SW480 (cell line): ENCODE measurements around the gene CYP27B1.

Experiments used
- DNase-seq: peaks from one replicate; pipeline ENCODE4 v3.0.0-alpha.2; 2016; ENCODE audit warnings: low spot score

The CYP27B1 gene

GRCh38 chr12:57750561-57751431 lies 16.1 kb downstream of the CYP27B1 start:
- DNase-seq: no peak

- DNase-seq: no peak
These were observed 17.8 kb downstream of the CYP27B1 start for GRCh38 chr12:57749061-57749460.

GRCh38 chr12:57746025-57746424 lies 20.9 kb downstream of the CYP27B1 start:
- no peak for DNase-seq

GRCh38 chr12:57745485-57745881 lies 21.4 kb downstream of the CYP27B1 start:
- DNase-seq: no peak

- peak; percentile 99 for DNase-seq
These were observed 21.9 kb downstream of the CYP27B1 start, which contains the start of gene TSPAN31 for GRCh38 chr12:57744777-57745484. Gene TSPAN31, plus strand, starts transcription at chr12:57745039. Its CDS starts 116 bp downstream, at chr12:57745155.

- DNase-seq: peak; percentile 72
These were observed 22.6 kb downstream of the CYP27B1 start for GRCh38 chr12:57744194-57744776.

- no peak for DNase-seq
These were observed 23.1 kb downstream of the CYP27B1 start for GRCh38 chr12:57743769-57744168.

- no peak for DNase-seq
These were observed 24.8 kb downstream of the CYP27B1 start for GRCh38 chr12:57741844-57742738.

- no peak for DNase-seq
These were observed 25.5 kb downstream of the CYP27B1 start for GRCh38 chr12:57741413-57741789.

- DNase-seq: no peak
These were observed 26.0 kb downstream of the CYP27B1 start for GRCh38 chr12:57740656-57741412.

- no peak for DNase-seq
These were observed 26.9 kb downstream of the CYP27B1 start for GRCh38 chr12:57739914-57740538.

GRCh38 chr12:57739387-57739786 lies 27.5 kb downstream of the CYP27B1 start:
- DNase-seq: no peak

GRCh38 chr12:57738661-57739237 lies 28.1 kb downstream of the CYP27B1 start, which contains the start of gene AGAP2:
Gene AGAP2, minus strand, starts transcription at chr12:57738742. Its CDS starts 496 bp downstream, at chr12:57738246.
- DNase-seq: no peak

- DNase-seq: no peak
These were observed 29.1 kb downstream of the CYP27B1 start for GRCh38 chr12:57737467-57738460.

- DNase-seq: no peak
These were observed 30.0 kb downstream of the CYP27B1 start for GRCh38 chr12:57736741-57737466.

- peak; percentile 62 for DNase-seq
These were observed 30.7 kb downstream of the CYP27B1 start for GRCh38 chr12:57735952-57736740.

- no peak for DNase-seq
These were observed 31.6 kb downstream of the CYP27B1 start for GRCh38 chr12:57735198-57735855.
